HG02623 (cell line): ENCODE data around the gene SRP19.
"Not testable (repeated sequence)": the region's sequence is repeated elsewhere in the genome, so short reads cannot be mapped to it uniquely, and the experiment has no call there.

ENCODE experiments used
- ATAC-seq: cut with Tn5 transposase; IDR thresholded peaks from one replicate; pipeline ENCODE4 v1.9.1; 2021; ENCODE audit warnings: moderate library complexity; ENCODE audit not compliant: unreplicated experiment

The SRP19 gene

GRCh38 chr5:112869948-112870347, 8.9 kb downstream of the SRP19 start:
- ATAC-seq: peak; percentile 84

- no peak for ATAC-seq
These were observed 9.9 kb downstream of the SRP19 start for GRCh38 chr5:112870966-112871365.

GRCh38 chr5:112876362-112876761, 15.3 kb downstream of the SRP19 start:
- ATAC-seq: no peak

- ATAC-seq: no peak
These were observed 17.0 kb downstream of the SRP19 start for GRCh38 chr5:112878101-112878500.

GRCh38 chr5:112878760-112879159, 17.7 kb downstream of the SRP19 start:
- ATAC-seq: peak; percentile 53

GRCh38 chr5:112880219-112880964, 19.3 kb downstream of the SRP19 start:
- no peak for ATAC-seq

- ATAC-seq: no peak
These were observed 22.1 kb downstream of the SRP19 start for GRCh38 chr5:112883192-112883591.

GRCh38 chr5:112885001-112885400, 23.9 kb downstream of the SRP19 start:
- no peak for ATAC-seq

- ATAC-seq: no peak
These were observed 25.9 kb downstream of the SRP19 start for GRCh38 chr5:112886975-112887374.

- ATAC-seq: not testable (repeated sequence)
These were observed 31.0 kb downstream of the SRP19 start for GRCh38 chr5:112892066-112892465.

- no peak for ATAC-seq
These were observed 31.7 kb downstream of the SRP19 start for GRCh38 chr5:112892776-112893175.

GRCh38 chr5:112895682-112896081, 34.6 kb downstream of the SRP19 start:
- ATAC-seq: no peak

- ATAC-seq: no peak
These were observed 41.5 kb downstream of the SRP19 start for GRCh38 chr5:112902561-112902960.

- ATAC-seq: not testable (repeated sequence)
These were observed 43.9 kb downstream of the SRP19 start for GRCh38 chr5:112904996-112905395.

- ATAC-seq: no peak
These were observed 45.5 kb downstream of the SRP19 start for GRCh38 chr5:112906637-112907036.

GRCh38 chr5:112907166-112907631, 46.1 kb downstream of the SRP19 start:
- ATAC-seq: no peak

GRCh38 chr5:112908854-112909253, 47.8 kb downstream of the SRP19 start:
- ATAC-seq: no peak

GRCh38 chr5:112910529-112910928, 49.4 kb downstream of the SRP19 start:
- ATAC-seq: no peak

- no peak for ATAC-seq
These were observed 53.5 kb downstream of the SRP19 start for GRCh38 chr5:112914584-112914983.

- no peak for ATAC-seq
These were observed 54.7 kb downstream of the SRP19 start for GRCh38 chr5:112915831-112916230.

GRCh38 chr5:112917453-112917995, 56.4 kb downstream of the SRP19 start:
- ATAC-seq: no peak

- ATAC-seq: no peak
These were observed 57.0 kb downstream of the SRP19 start for GRCh38 chr5:112918136-112918535.

GRCh38 chr5:112918679-112919078, 57.6 kb downstream of the SRP19 start:
- no peak for ATAC-seq
